Measurements from ENCODE around the gene SNRNP200. TPM values are rescaled to one million over a fixed set of nuclear protein-coding genes. Genes with fewer than 3 reads are reported as not detected.

SNRNP200 gene
- total and polyA plus RNA-seq, 2 donors (not counting 1 experiment from before 2014, with no cell fraction given), result 211 to 216 TPM

DNA sequence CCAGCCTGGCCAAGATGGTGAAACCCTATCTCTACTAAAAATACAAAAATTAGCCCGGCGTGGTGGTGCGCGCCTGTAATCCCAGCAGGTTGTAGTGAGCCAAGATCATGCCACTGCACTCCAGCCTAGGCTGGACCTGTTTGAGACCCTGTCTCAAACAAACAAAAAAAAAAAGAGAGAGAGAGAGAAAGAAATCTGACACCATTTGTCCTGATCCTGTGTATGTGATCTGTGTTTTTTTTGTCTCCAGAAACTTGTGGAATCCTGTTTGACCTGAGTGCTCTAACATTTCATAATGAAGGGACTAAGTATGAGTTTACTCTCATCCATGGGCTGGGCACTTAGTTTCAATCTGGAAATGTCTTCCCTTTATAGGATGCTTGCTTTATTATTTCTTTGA is 13.4 kb upstream of the SNRNP200 start:
- no peaks in the 10 kb centered on the region for H3K79me2 ChIP-seq (ENCODE audit: control insufficient read depth, insufficient read depth, low read length)
- no peak overlapping the region for H3K4me3 Mint-ChIP-seq
- H3K27me3 Mint-ChIP-seq, result no peaks in the 10 kb centered on the region
- H3K4me1 ChIP-seq (ENCODE audit: control insufficient read depth in 2 of 2, insufficient read depth in 2 of 2, low read length in 2 of 2), result peaks cover 28 to 36% of the 10 kb centered on the region in 2 donors
- H4K20me1 ChIP-seq (ENCODE audit: control insufficient read depth, insufficient read depth, low read length, poor library complexity, severe bottlenecking), result no peaks in the 10 kb centered on the region
- H3K9ac ChIP-seq (ENCODE audit: low read length), result no peak overlapping the region
- H3K27me3 ChIP-seq (replicated peaks in 1 of 4; ENCODE audit: control extremely low read depth in 1 of 4, control insufficient read depth in 3 of 4, insufficient read depth in 4 of 4, low read length in 3 of 4), result no peaks in the 10 kb centered on the region
- WGBS (ENCODE audit: insufficient coverage), result 96% methylated on average over 4 of the region's 4 CpGs
- no peak overlapping the region for H2AFZ ChIP-seq (ENCODE audit: insufficient read depth, low read depth, low read length, poor library complexity, severe bottlenecking)
- no peaks in the 10 kb centered on the region for H3K9me3 ChIP-seq (ENCODE audit: control extremely low read depth in 1 of 3, control insufficient read depth in 2 of 3, insufficient read depth in 1 of 3, low read length in 2 of 3)
- ChIA-PET CTCF (no interaction called here), POLR2A (interaction anchor here (0.7 kb wide), 1 partner anchor 18 kb away, joined by 3 read pairs; no protein-coding TSS in a partner anchor)
- TF ChIP-seq EZH2 (IDR thresholded peaks at IDR 0.05; ENCODE audit: borderline replicate concordance, insufficient read depth, low read depth, low read length, poor library complexity, severe bottlenecking) (no peak), CTCF (IDR thresholded peaks at IDR 0.05) (no peak)
- H3K4me1 Mint-ChIP-seq, result peaks cover 40% of the 10 kb centered on the region
- no peak for ATAC-seq (ENCODE audit: low read depth)
- H3K36me3 ChIP-seq (replicated peaks in 1 of 2; ENCODE audit: control extremely low read depth in 1 of 2, control insufficient read depth in 1 of 2, extremely low read depth in 1 of 2, insufficient read depth in 2 of 2, low read length in 1 of 2), result no peaks in the 10 kb centered on the region
- no peak overlapping the region for H3K4me2 ChIP-seq (replicated peaks; ENCODE audit: low read depth, low read length, poor library complexity, severe bottlenecking)
- peak overlapping the region; percentile 4 for H3K27ac Mint-ChIP-seq
- H3K9me3 Mint-ChIP-seq (ENCODE audit: insufficient read depth), result no peaks in the 10 kb centered on the region
- H3K4me3 ChIP-seq (ENCODE audit: control extremely low read depth in 1 of 5, extremely low read depth in 1 of 5, insufficient read depth in 1 of 5, low read depth in 2 of 5, low read length in 4 of 5), result no peak overlapping the region
- no peak for DNase-seq
- intact Hi-C loops (cut with micrococcal nuclease), result no loop called here
- no peak overlapping the region for H3K27ac ChIP-seq (ENCODE audit: low read length in 2 of 2)

DNA sequence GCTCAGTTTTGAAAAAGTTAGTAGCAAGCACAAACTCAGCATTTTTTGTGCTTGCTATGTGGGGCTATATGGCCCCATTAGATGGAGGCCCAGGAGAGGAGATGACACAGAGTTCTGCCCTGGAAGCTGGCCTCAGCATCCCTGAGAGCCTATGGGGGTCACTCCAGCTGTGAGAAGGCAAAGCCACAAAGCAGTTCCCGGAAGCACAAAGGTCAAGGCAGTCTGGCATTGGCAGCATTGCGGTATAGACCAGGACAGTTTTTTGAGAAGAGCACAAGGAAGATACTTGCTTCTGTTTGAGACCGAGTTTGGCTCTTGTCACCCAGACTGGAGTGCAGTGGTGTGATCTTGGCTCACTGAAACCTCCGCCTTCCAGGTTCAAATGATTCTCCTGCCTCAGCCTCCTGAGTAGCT is 12.2 kb upstream of the SNRNP200 start:
- no peak overlapping the region for H3K4me2 ChIP-seq (replicated peaks; ENCODE audit: low read depth, low read length, poor library complexity, severe bottlenecking)
- ChIA-PET CTCF (interaction anchor here (0.5 kb wide), 1 partner anchor 23 kb away, joined by 3 read pairs; no protein-coding TSS in a partner anchor), POLR2A (no interaction called here)
- Mint-ChIP-seq H3K27ac (no peak overlapping the region), H3K4me3 (no peak overlapping the region), H3K9me3 (ENCODE audit: insufficient read depth) (no peaks in the 10 kb centered on the region), H3K27me3 (no peaks in the 10 kb centered on the region), H3K4me1 (peaks cover 33% of the 10 kb centered on the region)
- no peak for TF ChIP-seq EZH2 (IDR thresholded peaks at IDR 0.05; ENCODE audit: borderline replicate concordance, insufficient read depth, low read depth, low read length, poor library complexity, severe bottlenecking)
- TF ChIP-seq CTCF (IDR thresholded peaks at IDR 0.05), result no peak
- no peak overlapping the region for H3K27ac ChIP-seq (ENCODE audit: low read length in 2 of 2)
- WGBS (ENCODE audit: insufficient coverage), result 93% methylated on average over 3 of the region's 4 CpGs
- no peak overlapping the region for H3K4me3 ChIP-seq (ENCODE audit: control extremely low read depth in 1 of 5, extremely low read depth in 1 of 5, insufficient read depth in 1 of 5, low read depth in 2 of 5, low read length in 4 of 5)
- H3K9me3 ChIP-seq (ENCODE audit: control extremely low read depth in 1 of 3, control insufficient read depth in 2 of 3, insufficient read depth in 1 of 3, low read length in 2 of 3), result no peaks in the 10 kb centered on the region
- H3K36me3 ChIP-seq (replicated peaks in 1 of 2; ENCODE audit: control extremely low read depth in 1 of 2, control insufficient read depth in 1 of 2, extremely low read depth in 1 of 2, insufficient read depth in 2 of 2, low read length in 1 of 2), result no peaks in the 10 kb centered on the region
- H3K79me2 ChIP-seq (ENCODE audit: control insufficient read depth, insufficient read depth, low read length), result no peaks in the 10 kb centered on the region
- peaks cover 25 to 31% of the 10 kb centered on the region in 2 donors for H3K4me1 ChIP-seq (ENCODE audit: control insufficient read depth in 2 of 2, insufficient read depth in 2 of 2, low read length in 2 of 2)
- no peak overlapping the region for H3K9ac ChIP-seq (ENCODE audit: low read length)
- DNase-seq, result no peak
- no peaks in the 10 kb centered on the region for H4K20me1 ChIP-seq (ENCODE audit: control insufficient read depth, insufficient read depth, low read length, poor library complexity, severe bottlenecking)
- intact Hi-C loops (cut with micrococcal nuclease), result no loop called here
- no peak for ATAC-seq (ENCODE audit: low read depth)
- no peak overlapping the region for H2AFZ ChIP-seq (ENCODE audit: insufficient read depth, low read depth, low read length, poor library complexity, severe bottlenecking)
- H3K27me3 ChIP-seq (replicated peaks in 1 of 4; ENCODE audit: control extremely low read depth in 1 of 4, control insufficient read depth in 3 of 4, insufficient read depth in 4 of 4, low read length in 3 of 4), result no peaks in the 10 kb centered on the region
